DMS153 (cell line): ENCODE data around the gene ZNF750.

Source experiments
- DNase-seq: peaks from one replicate; lab custom pipeline; 2025; lab: John Stamatoyannopoulos, UW

The ZNF750 gene

DNA sequence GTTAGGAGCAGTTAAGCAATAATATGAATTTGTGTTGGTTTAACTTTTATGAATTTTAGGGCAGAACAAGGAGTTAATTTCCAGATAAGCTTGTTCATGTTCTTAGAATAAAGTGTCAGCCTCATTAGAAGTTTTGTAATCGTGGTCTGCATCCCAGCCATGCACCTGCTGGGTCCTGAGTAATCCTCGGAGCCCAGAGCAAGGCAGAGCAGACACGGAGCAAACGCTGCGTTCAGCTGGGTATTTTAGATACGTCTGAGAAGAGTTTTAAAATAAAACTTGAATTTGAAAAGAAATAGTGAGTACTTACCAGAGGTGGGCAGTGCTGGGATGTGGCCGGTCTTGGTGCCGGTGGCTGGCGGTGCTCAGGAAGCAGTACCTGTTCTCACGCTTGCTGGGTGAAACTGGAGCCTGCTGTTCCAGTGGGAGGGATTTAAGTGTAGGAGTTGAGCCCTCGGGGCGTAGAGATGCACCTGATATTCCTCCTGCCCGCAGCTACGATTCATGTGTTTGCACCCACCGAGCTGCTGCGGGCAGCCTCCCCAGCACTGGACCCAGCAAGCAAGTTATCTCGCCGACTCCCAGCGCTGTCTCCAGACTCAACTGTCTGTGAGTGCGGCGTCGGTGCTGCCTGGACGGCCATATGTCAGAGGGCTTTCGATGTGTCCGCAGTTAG is at the start of gene ZNF750:
TSS of gene ZNF750 (minus strand) at position 406 of the 676 bp plus-strand sequence. CDS start 7,568 bp downstream, outside the sequence.
- no peak for DNase-seq

DNA sequence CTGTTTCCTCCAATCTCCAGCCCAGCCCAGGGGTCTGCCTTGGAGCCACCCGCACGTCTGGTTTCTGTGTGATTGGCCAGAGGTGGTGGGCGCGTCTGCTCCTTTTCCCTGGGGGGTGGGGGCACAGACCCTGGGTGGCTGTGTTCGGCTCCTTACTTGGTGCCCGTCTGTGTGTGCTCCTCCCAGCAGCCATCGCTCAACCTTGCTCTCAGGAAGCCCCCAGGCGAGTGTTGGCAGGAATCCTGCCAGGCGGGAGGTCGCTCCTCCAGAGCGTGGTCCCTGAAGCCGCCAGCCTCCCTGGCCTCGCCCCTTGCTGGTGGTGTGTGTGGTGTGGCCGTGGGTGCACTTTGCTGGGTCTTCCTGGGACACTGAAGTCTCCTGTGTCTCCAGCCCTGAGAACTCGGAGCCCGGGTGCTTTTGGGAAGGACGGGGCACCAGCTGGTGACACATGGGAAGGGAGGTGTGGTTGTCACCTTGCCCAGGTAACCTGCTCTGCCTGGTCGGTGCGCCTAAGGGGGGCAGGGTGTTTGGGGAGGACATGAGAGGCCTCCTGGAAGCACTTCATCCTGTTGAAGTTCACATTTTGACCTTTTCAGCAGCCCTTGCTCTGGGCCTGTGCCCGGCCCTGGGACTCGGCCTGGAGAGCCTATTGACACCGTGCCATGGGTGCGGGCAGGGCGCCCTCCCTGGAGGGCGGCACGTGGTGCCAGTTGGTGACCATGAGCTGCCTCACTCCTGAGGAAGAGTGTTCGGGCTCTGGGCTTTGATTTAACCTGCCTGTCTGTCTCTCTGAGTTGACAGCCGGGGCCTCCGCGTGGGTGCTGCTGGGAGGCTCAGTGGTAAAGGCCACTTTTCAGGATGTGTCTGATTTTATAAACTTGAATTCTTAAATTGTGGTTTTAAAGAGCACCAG is 49.0 kb upstream of the ZNF750 start:
- DNase-seq = no peak

DNA sequence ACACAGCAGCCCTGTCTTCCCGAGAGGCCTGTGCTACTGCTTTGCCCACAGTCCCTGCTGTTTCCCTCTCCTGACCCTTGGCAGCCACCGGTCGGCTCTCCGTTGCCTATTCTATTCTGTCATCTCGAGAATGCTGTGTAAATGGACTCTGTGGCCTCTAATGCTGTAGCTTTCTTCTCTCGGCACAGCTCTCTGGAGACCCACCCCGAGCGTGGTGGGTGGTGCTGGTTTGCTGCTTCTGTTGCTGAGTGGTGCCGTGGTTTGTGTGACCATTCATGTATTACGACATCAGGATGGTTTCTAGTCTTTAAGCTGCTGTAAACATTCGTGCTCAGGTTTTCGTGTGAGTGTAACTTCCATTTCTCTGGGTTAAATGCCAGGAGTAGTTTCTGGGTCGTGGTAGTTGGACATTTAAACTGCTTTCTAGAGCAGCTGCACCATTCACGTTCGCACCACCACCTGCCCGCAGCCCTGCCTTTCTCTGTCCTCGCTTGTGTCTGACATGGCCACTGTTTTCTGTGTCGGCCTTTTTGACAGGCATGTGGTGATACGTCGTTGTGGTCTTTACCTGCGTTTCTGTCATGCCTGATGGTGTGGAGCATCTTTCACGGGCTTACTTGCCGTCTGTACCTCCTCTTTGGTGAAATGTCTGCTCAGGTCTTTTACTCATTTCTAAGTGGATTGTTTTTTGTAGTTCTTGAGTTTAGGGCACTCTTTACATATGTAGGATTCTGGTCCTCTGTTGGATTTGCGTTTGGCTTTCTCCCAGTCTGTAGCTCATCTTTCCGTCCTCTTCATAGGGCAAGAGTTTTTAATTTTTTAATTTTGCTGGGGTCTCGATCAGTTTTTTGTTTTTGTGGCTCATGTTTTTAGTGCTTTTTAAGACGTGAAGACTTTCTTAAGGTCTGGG is 47.7 kb upstream of the ZNF750 start:
- no peak for DNase-seq

DNA sequence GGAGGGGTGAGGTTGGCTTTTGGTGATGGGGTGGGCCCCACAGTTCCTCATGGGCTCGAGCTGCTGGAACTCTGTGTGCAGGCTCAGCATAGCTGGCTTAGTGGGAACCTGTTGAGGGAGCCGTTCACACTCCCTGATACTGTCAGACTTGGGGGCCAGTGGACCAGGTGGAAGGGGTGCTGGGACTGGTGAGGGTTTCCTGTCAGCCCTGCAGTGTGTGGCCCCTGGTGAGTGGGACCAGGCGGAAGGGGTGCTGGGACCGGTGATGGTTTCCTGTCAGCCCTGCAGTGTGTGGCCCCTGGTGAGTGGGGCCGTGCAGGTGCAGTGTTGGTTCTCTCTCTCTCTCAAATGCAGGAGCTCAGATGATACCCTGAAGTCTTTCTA is 45.1 kb upstream of the ZNF750 start:
- no peak for DNase-seq

DNA sequence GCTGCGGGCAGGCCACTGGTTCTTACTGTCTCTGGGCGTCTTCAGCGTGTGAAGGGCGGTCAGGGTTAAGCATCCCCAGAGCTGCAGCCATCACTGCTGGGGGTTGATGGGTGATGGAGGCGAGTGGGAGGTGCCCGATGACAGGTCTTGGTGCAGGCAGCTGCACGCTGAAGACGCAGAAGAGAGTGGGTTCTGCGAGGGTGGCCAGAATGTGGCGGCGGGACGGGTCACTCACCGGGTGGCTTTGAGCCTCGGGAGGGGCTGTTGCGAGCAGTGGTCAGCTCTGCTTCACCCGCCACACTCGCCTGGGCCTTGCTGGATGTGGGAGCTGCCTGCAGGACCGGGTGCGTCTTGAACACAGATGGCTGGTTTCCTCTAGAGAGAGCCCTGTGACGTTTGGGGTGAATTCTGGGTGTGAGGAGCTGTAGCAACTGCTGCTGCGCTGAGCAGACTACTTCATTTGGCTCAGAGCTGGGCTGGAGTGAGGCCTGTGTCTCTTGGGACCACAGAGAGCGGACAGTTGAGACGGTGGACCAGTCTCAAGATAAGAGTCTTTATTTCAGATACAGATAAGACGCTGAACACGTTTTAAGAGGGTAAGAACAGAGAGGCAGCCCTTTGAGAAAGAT is 44.6 kb upstream of the ZNF750 start:
- no peak for DNase-seq

DNA sequence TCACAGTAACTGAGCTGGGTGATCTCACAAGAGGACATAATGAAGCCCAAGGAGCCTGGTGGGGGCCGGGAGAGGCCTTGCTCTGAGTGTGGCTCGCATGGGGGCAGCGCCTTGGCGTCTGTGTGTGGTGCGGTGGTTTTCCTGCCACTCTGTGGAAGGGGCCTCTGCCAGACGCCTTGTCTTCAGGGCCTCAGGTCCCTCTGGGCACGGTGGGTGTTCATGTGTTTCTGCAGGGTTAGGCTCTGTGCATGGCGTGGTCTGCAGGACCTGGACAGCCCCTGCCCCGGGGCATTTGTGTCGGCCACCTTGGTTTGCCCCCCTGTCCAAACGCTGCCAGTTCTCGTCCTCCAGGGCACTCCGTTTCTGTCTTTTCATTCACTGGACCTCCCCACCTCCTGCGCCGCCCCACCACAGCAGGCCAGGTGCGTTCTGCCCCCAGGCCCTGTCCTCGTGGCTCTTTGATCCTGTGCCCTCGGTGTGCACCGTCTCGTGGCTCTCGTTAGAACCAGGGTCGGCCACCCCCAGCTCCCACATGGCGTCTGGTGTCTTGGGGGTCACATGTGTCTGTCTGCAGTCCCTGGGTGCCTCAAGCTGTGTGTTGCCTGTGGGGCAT is 43.7 kb upstream of the ZNF750 start:
- no peak for DNase-seq

DNA sequence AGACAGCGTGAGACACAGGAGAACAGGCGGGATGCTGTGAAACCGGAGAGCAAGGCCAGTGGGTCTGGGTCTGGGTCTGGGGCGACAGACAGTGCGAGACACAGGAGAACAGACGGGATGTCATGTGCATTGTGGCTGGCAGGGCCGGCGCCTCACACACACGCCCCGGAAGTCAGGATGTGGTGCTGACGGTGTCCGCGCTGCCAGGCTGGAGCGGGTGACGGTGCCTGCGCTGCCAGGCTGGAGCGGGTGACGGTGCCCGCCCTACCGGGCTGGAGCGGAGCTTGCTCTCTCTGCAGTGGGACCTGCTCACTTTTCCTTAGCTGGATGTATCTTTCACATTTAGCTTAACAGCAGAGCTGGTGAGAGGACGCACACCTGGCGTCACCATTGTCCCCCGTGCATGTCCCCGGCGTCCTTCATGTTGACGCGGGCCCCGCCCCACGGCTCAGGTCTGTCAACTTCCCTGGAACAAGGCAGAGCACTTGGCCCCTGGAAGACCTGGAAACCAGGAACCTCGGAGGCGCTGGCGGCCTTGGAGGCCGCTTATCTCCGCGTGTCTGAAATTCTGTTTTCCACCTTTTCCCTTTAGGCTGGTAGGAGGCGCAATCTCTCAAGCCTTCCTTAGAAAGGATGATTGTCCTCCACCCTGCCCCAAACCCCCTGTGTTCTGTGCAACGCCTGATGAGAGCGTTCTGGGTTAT is 43.0 kb upstream of the ZNF750 start:
- DNase-seq = peak; percentile 34

DNA sequence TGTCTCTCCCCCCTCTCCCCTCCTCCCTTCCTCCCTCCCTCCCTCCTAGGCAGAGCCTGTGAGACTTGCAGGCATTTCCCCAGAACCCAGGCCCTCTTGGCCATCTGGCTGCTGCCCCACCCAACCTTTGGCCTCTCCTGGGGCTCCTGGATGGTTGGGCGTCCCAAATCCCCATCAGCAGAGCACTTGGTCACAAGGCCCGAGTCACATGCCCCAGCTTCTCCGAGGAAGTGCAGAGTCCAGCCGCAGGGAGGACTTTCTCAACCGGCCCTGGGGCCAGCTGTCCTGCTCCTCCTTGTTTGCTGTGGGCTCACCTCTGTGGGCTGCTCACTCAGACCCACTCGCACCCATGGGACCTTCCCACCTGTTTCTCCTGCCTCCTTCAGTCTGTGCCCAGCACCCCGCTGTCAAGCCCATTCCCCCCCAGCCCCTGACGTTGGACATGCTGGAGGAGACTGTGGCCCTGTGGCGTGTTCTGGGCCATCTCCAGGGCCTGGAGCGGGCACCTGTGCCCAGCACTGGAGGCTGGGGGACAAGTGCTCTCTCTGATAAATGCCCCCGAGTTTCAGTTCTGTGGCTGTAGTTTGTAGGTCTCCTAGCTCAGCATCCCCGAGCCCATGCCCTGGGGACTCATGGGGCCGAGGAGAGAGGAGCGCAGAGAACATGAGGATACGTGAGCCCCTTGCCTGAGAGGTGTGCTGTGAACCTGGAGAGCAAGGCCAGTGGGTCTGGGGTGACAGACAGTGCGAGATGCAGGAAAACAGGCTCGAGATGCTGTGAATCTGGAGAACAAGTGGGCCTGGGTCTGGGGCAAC is 42.3 kb upstream of the ZNF750 start:
- DNase-seq = no peak

DNA sequence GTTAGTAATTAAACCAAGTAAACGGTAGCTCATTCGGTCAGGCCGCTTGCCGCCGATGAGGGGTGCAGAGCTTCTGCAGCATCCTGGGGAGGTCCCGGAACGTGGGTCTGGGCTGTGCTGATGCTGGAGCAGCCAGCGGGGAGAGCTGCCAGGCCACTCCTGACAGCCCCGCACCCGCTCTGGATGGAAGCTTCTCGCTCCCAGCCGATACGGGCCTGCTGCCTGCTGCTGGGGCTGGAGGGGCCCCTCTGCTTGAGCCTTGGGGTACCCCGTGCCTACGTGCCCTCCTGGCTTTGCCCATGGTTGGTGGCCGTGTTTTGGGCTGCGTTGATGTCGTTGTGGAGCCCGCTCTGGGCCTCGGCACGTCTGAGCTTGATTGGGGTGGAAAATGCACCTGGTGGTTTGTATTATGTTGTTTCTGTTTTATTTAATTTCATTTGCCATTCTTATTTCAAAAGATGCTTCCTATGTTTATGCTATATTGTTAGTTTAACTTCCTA is 41.6 kb upstream of the ZNF750 start:
- DNase-seq = no peak

DNA sequence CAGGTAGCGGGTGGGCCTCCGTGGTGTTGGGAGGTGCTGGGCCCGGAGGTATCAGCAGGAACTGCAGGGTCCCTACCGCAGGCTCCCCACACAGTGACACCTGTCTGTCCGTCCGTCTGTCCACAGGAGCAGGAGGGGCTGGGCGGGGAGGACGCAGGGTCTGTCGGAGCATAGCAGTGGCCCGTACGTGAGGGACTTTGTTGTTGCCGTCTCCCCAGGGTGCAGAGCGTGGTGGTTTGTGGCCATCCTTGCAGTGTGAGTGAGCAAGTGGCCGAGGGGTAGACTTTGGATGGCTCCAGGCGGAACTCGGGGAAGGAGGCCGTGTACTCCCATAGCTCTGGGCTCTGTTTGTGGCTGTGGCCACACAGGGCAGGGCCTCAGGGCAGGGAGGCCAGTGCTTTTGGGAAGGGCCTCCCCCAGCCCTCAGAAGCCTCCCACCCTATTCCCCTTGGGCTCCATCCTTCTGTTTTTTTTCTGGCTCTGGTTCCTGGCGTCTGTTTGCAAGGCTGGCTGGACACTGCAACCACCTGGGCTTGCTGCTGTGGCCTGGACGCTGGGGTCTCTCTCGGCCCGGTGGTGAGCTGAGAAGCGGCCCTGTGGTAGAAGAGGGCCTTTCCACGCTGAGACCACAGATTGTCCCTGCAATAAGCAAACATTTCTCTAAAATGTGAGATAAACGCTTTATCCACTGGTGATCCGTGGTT is 41.0 kb upstream of the ZNF750 start:
- no peak for DNase-seq

DNA sequence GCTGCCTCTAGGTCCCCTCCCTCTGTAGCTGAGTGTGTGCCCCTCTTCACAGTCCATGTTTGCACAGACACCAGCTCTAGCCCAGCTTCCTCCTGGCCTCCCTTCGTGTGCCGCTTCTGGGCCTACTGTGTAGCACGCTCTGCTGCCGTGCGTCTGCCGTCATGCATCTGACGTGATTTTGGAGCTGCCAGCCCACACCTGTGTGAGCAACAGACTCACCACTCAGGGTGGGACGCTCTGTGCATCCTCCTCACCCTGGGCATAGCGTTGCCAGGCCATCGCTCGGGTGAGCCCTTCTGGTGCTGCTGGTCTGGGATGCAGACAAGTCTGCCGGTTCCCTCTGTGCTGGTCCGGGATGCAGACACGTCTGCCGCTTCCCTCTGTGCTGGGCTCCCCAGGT is 39.4 kb upstream of the ZNF750 start:
- no peak for DNase-seq

DNA sequence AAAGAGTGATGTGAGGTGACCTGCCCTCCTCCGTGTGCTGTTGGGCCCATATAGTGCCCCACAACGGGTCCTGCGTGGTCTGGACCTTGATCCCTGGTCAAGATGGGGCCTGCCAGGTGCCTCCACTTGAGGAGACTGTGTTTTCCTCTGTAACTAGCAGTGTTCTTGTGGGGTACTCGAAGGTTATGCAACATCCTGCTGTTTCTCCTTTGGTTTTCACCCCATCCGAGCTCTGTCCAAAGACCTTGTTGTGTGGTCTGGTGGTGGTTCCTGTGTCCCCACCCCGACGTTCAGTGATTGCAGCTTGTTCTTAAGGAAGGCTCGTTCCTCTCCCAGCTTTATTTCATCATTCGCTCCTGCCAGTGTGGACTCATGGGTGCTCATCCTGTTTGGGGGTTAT is 38.7 kb upstream of the ZNF750 start:
- DNase-seq = no peak

DNA sequence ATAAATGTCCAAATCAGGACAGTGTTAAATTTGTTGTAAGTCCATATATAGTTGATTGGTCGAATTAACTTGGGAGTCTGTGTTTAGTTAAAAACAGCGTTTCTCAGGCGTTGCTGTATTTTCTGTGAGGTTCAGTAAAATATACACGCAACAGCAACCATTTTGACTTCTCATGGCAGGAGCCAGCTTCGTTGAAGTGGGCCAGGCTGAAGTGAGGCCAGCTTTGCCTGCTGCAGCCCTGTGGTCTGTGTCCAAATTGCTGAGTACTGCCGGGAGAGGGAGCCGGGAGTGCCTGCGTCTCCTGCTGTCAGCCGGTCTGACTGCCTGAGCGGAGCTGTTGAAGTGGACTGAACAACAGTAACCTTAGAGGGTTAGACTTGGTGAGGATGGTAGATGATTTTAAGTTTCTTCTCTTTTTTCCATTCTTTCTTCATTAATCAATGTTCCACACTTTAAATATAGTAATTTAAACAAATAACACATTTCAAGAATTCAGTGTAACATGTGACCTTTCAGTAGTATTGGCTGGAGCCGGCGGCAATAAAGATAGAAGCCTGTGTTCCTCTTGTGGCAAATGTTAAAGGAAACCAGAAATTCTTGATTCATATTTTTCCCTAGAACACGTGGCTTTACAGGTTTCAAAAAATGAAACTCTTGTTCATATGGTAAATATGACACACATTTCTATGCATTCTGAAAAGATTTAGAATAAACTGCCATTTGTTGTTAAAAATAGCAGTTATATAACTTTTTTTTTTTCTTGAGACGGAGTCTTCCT is 37.0 kb upstream of the ZNF750 start:
- DNase-seq = peak; percentile 29

DNA sequence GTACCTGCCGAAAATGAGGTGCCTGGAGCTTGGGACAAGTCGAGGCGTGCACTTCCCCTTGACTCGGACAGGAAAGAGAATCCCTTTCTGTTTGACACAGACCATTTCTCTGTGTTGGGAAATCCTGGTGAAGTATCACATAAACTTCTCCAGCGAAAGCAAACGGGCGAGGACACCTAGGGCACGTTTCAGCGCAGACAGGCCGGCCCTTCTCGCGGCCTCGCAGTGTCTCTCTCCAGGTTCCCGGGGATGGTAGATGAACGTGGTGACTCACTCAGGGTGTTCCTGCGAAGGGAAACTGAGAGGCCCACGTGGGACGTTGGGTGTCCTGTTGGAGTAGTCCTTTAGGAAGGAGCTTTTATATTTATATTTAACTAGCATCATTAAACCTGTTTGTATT is 36.3 kb upstream of the ZNF750 start:
- DNase-seq = peak; percentile 12

DNA sequence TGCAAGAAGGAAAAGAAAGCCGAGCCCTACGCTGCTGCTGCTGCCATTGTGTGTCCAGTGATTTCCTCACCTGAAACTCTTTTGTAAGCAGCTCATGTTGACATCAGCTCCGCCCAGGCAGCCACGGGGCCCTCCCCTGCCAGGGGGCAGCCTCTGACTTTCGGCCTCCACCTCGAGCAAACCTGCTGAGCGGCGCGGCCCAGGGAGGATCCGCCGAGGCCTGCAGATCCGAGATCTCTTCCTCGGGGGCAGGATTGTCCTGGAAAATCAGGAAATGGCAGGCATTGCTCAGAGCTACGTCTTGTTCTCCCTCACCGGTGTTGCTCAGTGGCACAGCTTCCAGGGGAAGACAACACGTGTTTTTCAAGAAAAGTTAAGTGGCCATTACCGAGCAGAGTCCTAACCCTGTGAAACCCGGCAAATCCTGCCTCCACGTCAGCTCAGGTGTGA is 35.6 kb upstream of the ZNF750 start:
- DNase-seq = peak; percentile 36

DNA sequence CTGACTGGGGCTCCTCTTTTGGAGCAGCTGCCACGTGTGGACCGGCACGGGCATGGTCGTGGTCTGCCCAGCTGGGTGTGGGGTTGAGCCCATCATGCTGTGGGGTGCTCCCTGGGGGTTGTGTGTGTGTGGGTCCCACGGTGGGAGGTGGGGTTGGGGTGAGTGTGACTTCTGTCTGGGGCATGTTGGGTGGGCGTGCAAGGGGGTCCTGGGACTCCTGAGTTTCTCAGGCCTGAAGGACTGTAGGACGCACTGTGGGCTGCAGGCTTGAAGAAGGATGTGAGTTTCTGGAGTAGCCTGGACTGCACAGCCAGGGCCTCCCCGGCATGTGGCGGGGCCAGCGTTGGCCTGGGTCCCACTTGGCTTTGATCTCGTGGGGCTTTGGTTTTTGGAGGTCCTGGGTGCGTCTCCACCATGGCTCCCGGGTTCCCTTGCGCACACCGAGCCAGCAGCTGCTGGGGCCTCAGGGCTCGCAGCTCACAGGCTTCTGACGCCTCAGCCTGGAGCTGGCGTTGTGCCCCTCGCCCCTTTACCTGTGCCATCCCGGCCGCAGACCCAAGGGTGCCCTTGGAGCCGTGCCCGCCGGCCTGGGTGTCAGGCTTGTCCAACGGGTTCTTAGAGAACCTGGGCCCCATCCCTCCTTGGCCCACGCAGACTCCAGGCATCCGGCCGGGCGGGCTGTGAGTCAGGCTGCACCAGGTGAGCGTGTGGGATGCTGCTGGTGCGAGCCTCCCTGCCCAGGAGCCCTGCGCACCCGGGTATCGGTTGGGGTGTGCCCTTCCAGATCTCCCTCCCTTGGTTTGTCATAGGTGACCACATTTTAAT is 34.4 kb upstream of the ZNF750 start:
- no peak for DNase-seq

DNA sequence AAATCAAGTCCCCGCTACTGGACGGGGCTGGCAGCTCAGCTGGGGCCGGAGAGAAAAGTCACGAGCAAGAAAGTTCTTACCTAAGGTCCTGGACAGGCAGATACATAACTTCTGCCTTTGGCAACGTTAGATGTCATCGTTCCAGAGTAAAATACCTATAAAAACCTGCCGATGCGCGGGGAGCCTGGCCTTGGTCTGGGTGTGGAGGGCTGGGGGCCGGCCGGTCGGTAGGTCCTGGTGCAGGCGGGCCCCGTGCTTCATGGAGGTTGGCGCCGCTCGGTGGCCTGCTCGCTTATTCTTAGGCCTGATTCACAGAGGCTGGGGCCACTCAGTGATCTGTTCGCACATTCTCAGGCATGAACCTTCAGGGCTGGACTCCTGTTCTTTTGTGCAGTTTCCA is 33.7 kb upstream of the ZNF750 start:
- no peak for DNase-seq
